SU-DHL-6 (cell line): ENCODE data around the gene ZBP1.

Source experiments
- H2AFZ ChIP-seq: fragments of 200-600 bp; sonication (generic); 2 replicates; pipeline ENCODE4 v1.6.1; 2014; ENCODE audit warnings: low read depth, mild to moderate bottlenecking, moderate library complexity, mixed read lengths, antibody characterized with exemption, low read length; ENCODE audit not compliant: severe bottlenecking
- H3F3A ChIP-seq: fragments of 200-600 bp; shearing (Covaris generic); 2 replicates; pipeline ENCODE4 v1.6.0; 2016; ENCODE audit warnings: antibody characterized with exemption, mild to moderate bottlenecking; ENCODE audit not compliant: insufficient read depth
- H3K27ac ChIP-seq: fragments of 200-600 bp; sonication (generic); 2 replicates; pipeline ENCODE4 v1.5.1; 2016; ENCODE audit warnings: low read depth, mild to moderate bottlenecking, low read length, moderate library complexity, mixed read lengths
- H3K27me3 ChIP-seq: fragments of 200-600 bp; sonication (generic), shearing (Covaris generic); 2 replicates; pipeline ENCODE4 v1.6.0; 2014; ENCODE audit warnings: mild to moderate bottlenecking, low read length
- H3K36me3 ChIP-seq: fragments of 200-600 bp; sonication (generic); 2 replicates; pipeline ENCODE4 v1.6.1; 2014; ENCODE audit warnings: mild to moderate bottlenecking, low read length, mixed read lengths
- H3K4me2 ChIP-seq: fragments of 300-600, 200-600 bp; shearing (Covaris generic), sonication (generic); 2 replicates; pipeline ENCODE4 v1.6.0; 2014; ENCODE audit warnings: low read length, low read depth, mild to moderate bottlenecking; ENCODE audit not compliant: poor library complexity, severe bottlenecking
- H3K4me3 ChIP-seq: fragments of 200-600 bp; sonication (generic); 2 replicates; pipeline ENCODE4 v1.5.1; 2014; ENCODE audit warnings: antibody characterized with exemption, low read length, mild to moderate bottlenecking, mixed read lengths; ENCODE audit not compliant: insufficient read depth, poor library complexity, severe bottlenecking
- H3K79me2 ChIP-seq: fragments of 200-600 bp; sonication (generic); 2 replicates; pipeline ENCODE4 v1.6.1; 2014; ENCODE audit warnings: mild to moderate bottlenecking, low read length, moderate library complexity; ENCODE audit not compliant: insufficient read depth
- H3K9ac ChIP-seq: fragments of 200-600 bp; sonication (generic); 2 replicates; pipeline ENCODE4 v1.7.0; 2014; ENCODE audit warnings: mild to moderate bottlenecking, low read length
- H3K9me2 ChIP-seq: fragments of 200-600 bp; sonication (generic); replicated peaks from 2 replicates; pipeline ENCODE4 v1.6.1; 2014; ENCODE audit warnings: low read length; ENCODE audit not compliant: insufficient read depth
- H3K9me3 ChIP-seq: fragments of 200-600 bp; sonication (generic); 2 replicates; pipeline ENCODE4 v1.6.1; 2014; ENCODE audit warnings: low read length, mixed read lengths; ENCODE audit not compliant: insufficient read depth
- H4K20me1 ChIP-seq: fragments of 200-600 bp; sonication (generic); 2 replicates; pipeline ENCODE4 v1.6.1; 2014; ENCODE audit warnings: low read depth, mild to moderate bottlenecking, antibody characterized with exemption, low read length, moderate library complexity, mixed read lengths
- CTCF ChIP-seq: fragments of 200-600 bp; sonication (generic); IDR thresholded peaks from one replicate; pipeline ENCODE4 v1.5.1; 2017; ENCODE audit warnings: antibody characterized with exemption, mild to moderate bottlenecking, low read length, moderate library complexity; ENCODE audit not compliant: insufficient read depth, poor library complexity, severe bottlenecking
- EZH2phosphoT487 ChIP-seq: fragments of 200-600 bp; sonication (generic), shearing (Covaris generic); conservative IDR thresholded peaks from 2 replicates; pipeline ENCODE4 v1.6.1; 2018; ENCODE audit warnings: mild to moderate bottlenecking, antibody characterized with exemption, low read length, moderate library complexity, mixed read lengths

The ZBP1 gene

GRCh38 chr20:57583289-57584257 is 36.7 kb downstream of the ZBP1 start:
- no peaks in the 10 kb centered on the region for H3K36me3 ChIP-seq
- 0 out of 2 replicates have a peak, but pooled peaks cover 6% of the 10 kb centered on the region for H3K9me3 ChIP-seq
- H3K9ac ChIP-seq, result no peak overlapping the region
- H3K27ac ChIP-seq, result no peak overlapping the region
- no peak overlapping the region for H3K4me2 ChIP-seq
- H3K27me3 ChIP-seq, result no peaks in the 10 kb centered on the region
- no peak overlapping the region for H2AFZ ChIP-seq
- no peaks in the 10 kb centered on the region for H3K9me2 ChIP-seq
- H3K79me2 ChIP-seq, result no peaks in the 10 kb centered on the region
- no peak for TF ChIP-seq CTCF
- no peak for TF ChIP-seq EZH2phosphoT487
- no peaks in the 10 kb centered on the region for H3F3A ChIP-seq
- no peak overlapping the region for H3K4me3 ChIP-seq
- no peaks in the 10 kb centered on the region for H4K20me1 ChIP-seq

DNA sequence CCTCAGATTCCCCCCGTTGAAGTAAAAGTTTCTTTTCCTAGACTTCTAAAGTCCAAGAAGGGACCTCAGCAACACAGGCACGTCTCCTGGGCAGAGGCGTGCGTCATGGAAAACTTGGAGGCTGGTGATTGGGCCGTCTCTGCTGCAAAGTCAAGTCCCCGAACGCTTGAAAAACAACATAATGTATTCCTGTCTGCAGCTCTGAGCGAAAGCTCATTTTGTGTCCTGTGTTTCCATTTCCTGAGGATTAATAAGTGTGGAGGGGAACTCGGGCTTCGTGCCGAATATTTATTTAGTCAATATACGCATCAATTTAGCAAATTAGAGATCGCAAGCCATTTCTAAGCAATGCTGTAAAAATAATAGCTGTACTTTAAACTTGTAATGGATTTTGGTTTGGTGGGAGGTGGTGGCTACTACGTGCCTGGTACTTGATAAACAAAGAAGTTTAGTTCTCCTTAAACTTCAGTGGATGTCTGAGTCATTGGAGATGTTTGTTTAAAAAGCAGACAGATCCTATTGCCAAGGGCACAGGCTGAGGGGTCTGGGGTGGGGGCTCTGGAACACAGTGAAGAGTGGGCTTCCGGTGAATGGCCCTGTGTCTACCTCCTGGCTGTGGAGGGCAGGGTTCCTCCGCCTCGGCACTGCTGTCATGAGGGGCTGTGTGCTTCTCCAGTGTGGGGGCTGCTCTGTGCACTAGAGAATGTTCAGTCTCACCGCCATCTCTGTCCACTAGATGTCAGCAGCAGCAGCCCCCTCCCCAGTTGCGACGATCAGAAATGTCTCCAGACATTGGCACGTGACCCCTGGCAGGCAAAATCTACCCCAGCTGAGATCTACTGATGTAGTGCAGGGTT is 37.6 kb downstream of the ZBP1 start:
- Histone ChIP-seq H3F3A (no peaks in the 10 kb centered on the region), H3K27ac (no peak overlapping the region), H3K79me2 (no peaks in the 10 kb centered on the region), H3K9ac (no peak overlapping the region), H4K20me1 (no peaks in the 10 kb centered on the region), H3K36me3 (no peaks in the 10 kb centered on the region), H2AFZ (no peak overlapping the region), H3K4me2 (no peak overlapping the region), H3K9me2 (no peaks in the 10 kb centered on the region), H3K9me3 (0 out of 2 replicates have a peak, but pooled peaks cover 1% of the 10 kb centered on the region), H3K27me3 (no peaks in the 10 kb centered on the region), H3K4me3 (no peak overlapping the region)
- TF ChIP-seq CTCF (peak; percentile 29), EZH2phosphoT487 (no peak)

DNA sequence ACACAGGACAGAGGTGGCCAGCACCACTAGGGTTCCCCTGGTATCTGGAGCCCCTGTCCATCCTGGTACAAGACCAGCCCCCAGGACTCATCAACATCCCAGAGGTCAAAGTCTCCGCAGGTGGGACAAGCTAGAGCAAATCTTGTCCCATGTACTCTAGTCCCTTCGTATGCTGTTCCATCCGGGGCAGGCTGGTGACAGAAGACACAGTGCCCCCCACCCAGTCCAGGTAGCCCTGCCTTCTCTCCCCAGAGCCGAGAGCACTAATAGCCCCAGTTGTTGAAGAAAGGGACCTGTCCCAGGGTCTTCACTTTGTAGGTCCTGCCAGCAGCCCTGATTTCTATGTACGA is 38.2 kb downstream of the ZBP1 start:
- H3K4me3 ChIP-seq, result no peak overlapping the region
- H3K79me2 ChIP-seq, result no peaks in the 10 kb centered on the region
- TF ChIP-seq CTCF (no peak), EZH2phosphoT487 (no peak)
- H3K9me3 ChIP-seq, result no peaks in the 10 kb centered on the region
- H3K27ac ChIP-seq, result no peak overlapping the region
- no peaks in the 10 kb centered on the region for H3K27me3 ChIP-seq
- no peaks in the 10 kb centered on the region for H3K9me2 ChIP-seq
- no peaks in the 10 kb centered on the region for H3K36me3 ChIP-seq
- no peaks in the 10 kb centered on the region for H4K20me1 ChIP-seq
- no peak overlapping the region for H2AFZ ChIP-seq
- H3K9ac ChIP-seq, result no peak overlapping the region
- no peak overlapping the region for H3K4me2 ChIP-seq
- no peaks in the 10 kb centered on the region for H3F3A ChIP-seq
